Left ventricle myocardium inferior (tissue), 1 donor: ENCODE measurements around the gene NPW. TPM values are rescaled to one million over a fixed set of nuclear protein-coding genes. Genes with fewer than 3 reads are reported as not detected.

Experiments used
- DNase-seq: peaks from one replicate; pipeline ENCODE4 v3.0.0-alpha.2; 2020
- H3K27ac ChIP-seq: fragments of 200-600 bp; replicated peaks from 2 replicates; pipeline ENCODE4 v1.8.0; 2021
- H3K27me3 ChIP-seq: fragments of 200-600 bp; 2 replicates; pipeline ENCODE4 v1.8.0; 2021; ENCODE audit warnings: low read depth
- H3K36me3 ChIP-seq: fragments of 200-600 bp; 2 replicates; pipeline ENCODE4 v1.8.0; 2021
- H3K4me1 ChIP-seq: fragments of 200-600 bp; 2 replicates; pipeline ENCODE4 v1.8.0; 2021
- H3K4me3 ChIP-seq: fragments of 200-600 bp; 2 replicates; pipeline ENCODE4 v1.8.0; 2021; ENCODE audit warnings: mild to moderate bottlenecking, moderate library complexity
- H3K9me3 ChIP-seq: fragments of 200-600 bp; replicated peaks from 2 replicates; pipeline ENCODE4 v1.8.0; 2021
- intact Hi-C: fragments of 100-400 bp; cut with micrococcal nuclease; formaldehyde crosslinking; loops from one replicate; pipeline ENCODE4 v1.11.0; 2022
- long read RNA-seq: library from polyadenylated mRNA; unstranded; transcript quantifications from one replicate; pipeline ENCODE4 v2.0.0, GENCODE V29; 2021
- total RNA-seq: library from RNA; stranded (reverse); fragmentation: NEBNext Ultra II Directional; extraction: Animal tissue kit (Norgen Biotek cat#: 25700); gene quantifications from one replicate; pipeline ENCODE4 v1.2.1, GENCODE V29; 2021
- TF ChIP-seq, protein P1 (sequence below): fragments of 200-600 bp; IDR thresholded peaks from 2 replicates; pipeline ENCODE4 v1.8.0; 2021; ENCODE audit warnings: antibody characterized with exemption, mild to moderate bottlenecking, borderline replicate concordance
- donor health status: DM: no; HTN: yes; CAD: no; lungs with severe emphysema.

Gene NPW
- not detected for total RNA-seq
- long read RNA-seq: 0 reads

DNA sequence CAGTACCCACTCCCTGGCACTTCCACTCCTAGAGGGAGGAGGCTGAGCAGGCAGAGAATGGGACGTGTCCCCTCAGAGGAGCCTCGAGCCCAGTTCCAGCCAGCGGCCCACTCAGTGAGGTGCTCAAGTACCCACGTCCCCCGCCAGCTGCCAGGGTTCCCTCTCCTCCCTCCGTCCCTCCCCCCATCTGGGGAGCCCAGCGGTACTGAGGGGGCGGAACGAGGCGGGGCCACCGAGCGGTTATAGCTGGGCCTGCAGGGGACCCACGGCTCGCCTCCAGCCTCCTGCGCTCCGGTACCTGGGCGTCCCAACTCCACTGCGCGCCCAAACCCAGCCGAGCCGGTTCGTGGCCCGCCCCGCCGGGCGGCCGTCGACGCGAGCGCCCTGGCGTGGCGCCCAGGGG lies at the start of gene NPW:
Gene NPW, plus strand, starts transcription at position 268 of the 403 bp plus-strand sequence.
- Histone ChIP-seq H3K4me1 (peaks cover 35% of the 10 kb centered on the region), H3K27ac (no peak within 1 kb of the TSS), H3K27me3 (peaks cover 63% of the 10 kb centered on the region), H3K36me3 (no peaks in the 10 kb centered on the region), H3K4me3 (peak within 1 kb of the TSS; percentile 29), H3K9me3 (no peaks in the 10 kb centered on the region)
- intact Hi-C loops: no loop called here
- TF ChIP-seq, protein P1, sequence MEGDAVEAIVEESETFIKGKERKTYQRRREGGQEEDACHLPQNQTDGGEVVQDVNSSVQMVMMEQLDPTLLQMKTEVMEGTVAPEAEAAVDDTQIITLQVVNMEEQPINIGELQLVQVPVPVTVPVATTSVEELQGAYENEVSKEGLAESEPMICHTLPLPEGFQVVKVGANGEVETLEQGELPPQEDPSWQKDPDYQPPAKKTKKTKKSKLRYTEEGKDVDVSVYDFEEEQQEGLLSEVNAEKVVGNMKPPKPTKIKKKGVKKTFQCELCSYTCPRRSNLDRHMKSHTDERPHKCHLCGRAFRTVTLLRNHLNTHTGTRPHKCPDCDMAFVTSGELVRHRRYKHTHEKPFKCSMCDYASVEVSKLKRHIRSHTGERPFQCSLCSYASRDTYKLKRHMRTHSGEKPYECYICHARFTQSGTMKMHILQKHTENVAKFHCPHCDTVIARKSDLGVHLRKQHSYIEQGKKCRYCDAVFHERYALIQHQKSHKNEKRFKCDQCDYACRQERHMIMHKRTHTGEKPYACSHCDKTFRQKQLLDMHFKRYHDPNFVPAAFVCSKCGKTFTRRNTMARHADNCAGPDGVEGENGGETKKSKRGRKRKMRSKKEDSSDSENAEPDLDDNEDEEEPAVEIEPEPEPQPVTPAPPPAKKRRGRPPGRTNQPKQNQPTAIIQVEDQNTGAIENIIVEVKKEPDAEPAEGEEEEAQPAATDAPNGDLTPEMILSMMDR: no peak
- DNase-seq: no peak

DNA sequence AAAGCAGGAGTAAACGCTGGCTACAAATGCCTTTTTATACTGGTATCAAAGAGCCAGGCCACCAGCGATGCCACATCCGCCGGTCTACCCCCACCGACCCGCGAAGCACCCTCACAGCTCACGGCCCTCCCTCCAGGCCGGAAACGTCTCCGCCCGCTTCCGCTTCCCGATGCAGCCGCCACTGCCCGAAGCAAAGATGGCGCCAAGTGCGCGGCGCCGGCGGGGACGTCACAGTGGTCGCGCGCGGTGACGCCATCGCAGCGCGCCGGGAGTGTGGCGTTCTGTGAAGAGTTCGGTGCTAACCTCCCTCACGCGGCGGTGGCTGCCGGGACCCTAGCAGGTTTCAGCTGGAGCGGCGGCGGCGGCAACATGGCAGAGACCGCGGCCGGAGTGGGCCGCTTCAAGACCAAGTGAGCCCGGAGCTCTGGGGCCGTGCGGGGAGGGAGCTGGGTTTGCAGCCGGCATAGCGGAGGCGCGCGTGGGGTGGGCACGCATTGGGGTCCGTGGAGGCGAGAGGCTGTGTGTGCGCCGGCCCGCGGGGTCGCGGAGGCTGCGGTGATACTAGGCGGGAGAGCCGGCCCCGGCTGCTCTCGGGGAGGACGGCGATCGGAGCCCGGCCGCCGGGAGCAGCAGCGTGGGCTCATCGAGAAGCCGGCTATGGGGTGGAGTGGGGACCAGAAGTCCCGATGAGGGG lies 47.6 kb upstream of the NPW start, which contains the start of gene TBL3:
Gene TBL3, plus strand, starts transcription at position 258 of the 694 bp plus-strand sequence. Its CDS starts 112 bp downstream, at position 370.
- H3K9me3 ChIP-seq: no peaks in the 10 kb centered on the region
- intact Hi-C loops: no loop called here
- H3K4me1 ChIP-seq: peaks cover 34% of the 10 kb centered on the region
- peak within 1 kb of the TSS; percentile 92 for H3K27ac ChIP-seq
- peaks cover 32% of the 10 kb centered on the region for H3K36me3 ChIP-seq
- peak within 1 kb of the TSS; percentile 100 for H3K4me3 ChIP-seq
- peak; percentile 94 for DNase-seq
- TF ChIP-seq, protein P1: no peak
- peaks cover 24% of the 10 kb centered on the region for H3K27me3 ChIP-seq

DNA sequence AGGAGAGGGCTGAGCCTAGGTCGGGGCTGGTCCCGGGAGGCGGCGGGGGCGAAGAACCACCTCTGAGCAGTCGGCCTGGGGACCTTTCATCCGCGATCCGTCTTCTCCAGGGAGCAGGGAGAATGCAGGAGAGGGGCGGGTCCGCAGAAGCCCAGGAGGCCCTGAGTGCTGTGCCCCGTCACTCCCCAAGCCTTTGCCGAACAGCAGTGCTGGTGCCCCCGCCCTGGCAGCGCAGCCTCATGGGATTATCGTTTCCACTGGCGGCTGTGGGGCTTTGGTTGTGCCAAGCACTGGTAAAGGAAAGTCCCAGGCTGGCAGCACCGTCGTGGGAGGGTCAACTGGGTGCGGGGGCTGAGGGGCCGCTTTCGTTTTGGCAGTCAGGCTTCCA lies 47.1 kb upstream of the NPW start:
- Histone ChIP-seq H3K36me3 (peaks cover 37% of the 10 kb centered on the region), H3K4me1 (peaks cover 34% of the 10 kb centered on the region), H3K27me3 (peaks cover 29% of the 10 kb centered on the region), H3K9me3 (no peaks in the 10 kb centered on the region), H3K27ac (peak overlapping the region; percentile 92), H3K4me3 (peak overlapping the region; percentile 100)
- TF ChIP-seq, protein P1: no peak
- intact Hi-C loops: no loop called here
- no peak for DNase-seq

DNA sequence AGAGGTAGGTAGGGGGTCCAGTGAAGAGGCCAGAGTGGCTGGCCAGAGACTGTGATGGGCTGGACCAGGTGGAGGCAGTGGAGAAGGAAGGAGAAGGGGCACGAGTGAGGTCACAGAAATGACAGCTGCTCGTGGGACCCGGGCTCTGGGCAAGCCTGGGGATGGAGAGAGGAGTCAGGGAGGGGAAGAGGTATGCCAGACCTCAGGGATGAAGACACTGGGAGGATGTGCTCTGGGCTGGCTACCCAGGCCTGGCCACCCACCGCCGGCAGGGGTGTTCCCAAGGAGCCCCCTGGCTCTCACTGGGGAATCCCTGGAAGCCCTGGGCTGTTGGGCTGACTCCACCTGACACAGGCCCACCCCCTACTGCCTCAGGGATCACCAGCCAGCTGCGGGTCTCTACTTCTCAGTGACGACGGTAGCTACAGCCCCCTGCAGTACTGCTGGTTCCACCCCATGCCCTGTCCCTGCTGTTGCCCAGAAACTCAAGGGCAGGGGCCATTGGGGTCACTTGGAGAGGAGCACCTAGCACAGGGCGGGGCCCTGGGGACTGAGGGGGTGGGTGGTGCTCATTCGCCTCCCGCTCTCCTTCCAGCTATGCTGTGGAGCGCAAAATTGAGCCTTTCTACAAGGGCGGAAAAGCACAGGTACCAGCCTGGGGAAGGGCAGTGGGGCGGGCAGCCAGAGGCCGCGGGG lies 46.0 kb upstream of the NPW start:
- Histone ChIP-seq H3K27me3 (peaks cover 41% of the 10 kb centered on the region), H3K4me3 (peak overlapping the region; percentile 100), H3K9me3 (no peaks in the 10 kb centered on the region), H3K36me3 (peaks cover 48% of the 10 kb centered on the region), H3K4me1 (peaks cover 34% of the 10 kb centered on the region), H3K27ac (no peak overlapping the region)
- intact Hi-C loops: no loop called here
- no peak for DNase-seq
- TF ChIP-seq, protein P1: no peak

DNA sequence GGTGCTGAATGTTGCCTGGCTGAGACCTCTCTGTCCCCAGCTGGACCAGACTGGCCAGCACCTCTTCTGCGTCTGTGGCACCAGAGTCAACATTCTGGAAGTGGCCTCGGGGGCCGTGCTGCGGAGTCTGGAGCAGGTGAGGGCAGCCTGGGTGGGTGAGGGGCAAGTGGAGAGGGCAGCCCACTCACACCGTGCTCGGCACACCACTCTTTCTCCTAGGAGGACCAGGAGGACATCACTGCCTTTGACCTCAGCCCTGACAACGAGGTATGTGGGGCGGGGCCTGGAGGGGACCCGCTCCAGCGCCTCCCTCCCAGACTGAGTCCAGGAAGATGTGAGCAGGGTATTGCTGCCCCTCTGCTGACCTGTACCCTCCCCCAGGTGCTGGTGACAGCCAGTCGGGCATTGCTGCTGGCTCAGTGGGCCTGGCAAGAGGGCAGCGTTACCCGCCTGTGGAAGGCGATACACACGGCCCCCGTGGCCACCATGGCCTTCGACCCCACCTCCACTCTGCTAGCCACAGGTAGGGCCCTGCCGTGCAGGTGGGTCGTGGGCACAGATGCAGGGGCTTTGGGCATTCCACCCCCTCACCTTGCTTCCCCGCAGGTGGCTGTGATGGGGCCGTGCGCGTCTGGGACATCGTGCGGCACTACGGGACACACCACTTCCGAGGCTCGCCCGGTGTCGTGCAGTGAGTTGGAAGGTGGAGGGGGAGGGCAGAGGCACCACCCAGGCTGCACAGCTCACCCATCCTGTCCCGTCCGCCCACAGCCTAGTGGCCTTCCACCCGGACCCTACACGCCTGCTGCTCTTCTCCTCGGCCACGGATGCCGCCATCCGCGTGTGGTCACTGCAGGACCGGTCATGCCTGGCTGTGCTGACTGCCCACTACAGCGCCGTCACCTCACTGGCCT lies 45.2 kb upstream of the NPW start:
- peaks cover 54% of the 10 kb centered on the region for H3K36me3 ChIP-seq
- H3K4me1 ChIP-seq: peaks cover 42% of the 10 kb centered on the region
- intact Hi-C loops: no loop called here
- no peak overlapping the region for H3K27ac ChIP-seq
- DNase-seq: no peak
- TF ChIP-seq, protein P1: no peak
- no peaks in the 10 kb centered on the region for H3K9me3 ChIP-seq
- H3K4me3 ChIP-seq: no peak overlapping the region
- H3K27me3 ChIP-seq: peaks cover 49% of the 10 kb centered on the region
